ENCODE measurements around the gene MAP3K13.

MAP3K13 gene

GRCh38 chr3:185320949-185321348 is 42.0 kb upstream of the MAP3K13 start:
- TF ChIP-seq CTCF (IDR thresholded peaks at IDR 0.05), result no peak
- DNase-seq (ENCODE audit: low spot score), result no peak
- no peak overlapping the region for H3K4me3 ChIP-seq
- H3K27ac ChIP-seq, result no peak overlapping the region

- Histone ChIP-seq H3K27ac (no peak overlapping the region), H3K4me3 (no peak overlapping the region)
- no peak for TF ChIP-seq CTCF (IDR thresholded peaks at IDR 0.05)
- no peak for DNase-seq (ENCODE audit: low spot score)
Measured at GRCh38 chr3:185322101-185322719, 40.7 kb upstream of the MAP3K13 start.

GRCh38 chr3:185325946-185326791 is 36.8 kb upstream of the MAP3K13 start:
- Histone ChIP-seq H3K4me3 (no peak overlapping the region), H3K27ac (no peak overlapping the region)
- DNase-seq (ENCODE audit: low spot score), result no peak
- TF ChIP-seq CTCF (IDR thresholded peaks at IDR 0.05), result no peak

GRCh38 chr3:185327062-185327461 is 35.9 kb upstream of the MAP3K13 start:
- no peak for DNase-seq (ENCODE audit: low spot score)
- TF ChIP-seq CTCF (IDR thresholded peaks at IDR 0.05), result no peak
- Histone ChIP-seq H3K4me3 (no peak overlapping the region), H3K27ac (no peak overlapping the region)

- no peak for DNase-seq (ENCODE audit: low spot score)
- H3K27ac ChIP-seq, result no peak overlapping the region
- no peak for TF ChIP-seq CTCF (IDR thresholded peaks at IDR 0.05)
- H3K4me3 ChIP-seq, result no peak overlapping the region
Measured at GRCh38 chr3:185328324-185329004, 34.5 kb upstream of the MAP3K13 start.

GRCh38 chr3:185330238-185330637 is 32.7 kb upstream of the MAP3K13 start:
- DNase-seq (ENCODE audit: low spot score), result no peak
- H3K27ac ChIP-seq, result peak overlapping the region in 1 of 2 donors; percentile 45
- no peak for TF ChIP-seq CTCF (IDR thresholded peaks at IDR 0.05)
- H3K4me3 ChIP-seq, result no peak overlapping the region
